ENCODE data around the gene SLC35F4. TPM values are rescaled to one million over a fixed set of nuclear protein-coding genes. Genes with fewer than 3 reads are reported as not detected.

SLC35F4 gene
- polyA plus RNA-seq, 1 donor (not counting 4 experiments of a cell fraction or from before 2014, with no cell fraction given) = not detected

DNA sequence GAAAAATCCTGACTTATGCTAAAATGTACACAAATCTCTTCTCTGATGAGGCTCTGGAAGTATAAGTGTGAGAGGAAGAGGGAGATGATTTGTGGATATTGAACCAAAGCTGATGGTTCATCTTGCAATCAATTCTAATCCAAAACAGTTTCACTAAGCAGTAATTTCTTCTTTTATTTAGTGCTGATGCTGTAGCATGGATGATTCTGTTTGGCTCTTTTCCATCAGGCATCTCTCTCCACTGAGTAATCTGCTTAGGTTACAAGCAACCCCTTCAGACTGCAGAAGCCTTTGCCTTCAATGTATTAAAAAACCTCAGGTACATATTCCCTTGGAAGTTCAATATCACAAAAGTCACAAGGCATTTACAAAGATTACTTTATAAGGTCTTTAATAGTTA is 213.1 kb downstream of the SLC35F4 start:
- H4K20me1 ChIP-seq (ENCODE audit: control insufficient read depth, extremely low read depth, insufficient read depth, low read length) = no peaks in the 10 kb centered on the region
- FAIRE-seq (no peak), DNase-seq (ENCODE audit: low read depth, low spot score) (no peak)
- no peaks in the 10 kb centered on the region for H3K36me3 ChIP-seq (ENCODE audit: control insufficient read depth in 2 of 2, extremely low read depth in 1 of 2, insufficient read depth in 2 of 2, low read length in 2 of 2)
- H3K4me3 ChIP-seq (ENCODE audit: control insufficient read depth in 2 of 3, extremely low read depth in 1 of 3, insufficient read depth in 2 of 3, low read depth in 1 of 3, low read length in 3 of 3) = no peak overlapping the region
- no peaks in the 10 kb centered on the region for H3K27me3 ChIP-seq (ENCODE audit: control insufficient read depth, extremely low read depth, insufficient read depth, low read length)
- no peak overlapping the region for H3K4me2 ChIP-seq (ENCODE audit: control insufficient read depth, extremely low read depth, insufficient read depth, low read depth, low read length)
- H3K4me1 ChIP-seq (ENCODE audit: control insufficient read depth, extremely low read depth, insufficient read depth, low read length) = peaks cover 13% of the 10 kb centered on the region
- no peak overlapping the region for H3K9ac ChIP-seq (ENCODE audit: control insufficient read depth, extremely low read depth, insufficient read depth, low read length)
- H3K27ac ChIP-seq (ENCODE audit: control insufficient read depth, insufficient read depth, low read length) = no peak overlapping the region
- H3K9me1 ChIP-seq (ENCODE audit: control insufficient read depth, extremely low read depth, insufficient read depth, low read length) = no peaks in the 10 kb centered on the region
- H3K9me3 ChIP-seq (ENCODE audit: control insufficient read depth, low read depth, low read length) = no peaks in the 10 kb centered on the region
- H2AFZ ChIP-seq (ENCODE audit: control insufficient read depth, low read length) = no peak overlapping the region
- TF ChIP-seq, protein P1, sequence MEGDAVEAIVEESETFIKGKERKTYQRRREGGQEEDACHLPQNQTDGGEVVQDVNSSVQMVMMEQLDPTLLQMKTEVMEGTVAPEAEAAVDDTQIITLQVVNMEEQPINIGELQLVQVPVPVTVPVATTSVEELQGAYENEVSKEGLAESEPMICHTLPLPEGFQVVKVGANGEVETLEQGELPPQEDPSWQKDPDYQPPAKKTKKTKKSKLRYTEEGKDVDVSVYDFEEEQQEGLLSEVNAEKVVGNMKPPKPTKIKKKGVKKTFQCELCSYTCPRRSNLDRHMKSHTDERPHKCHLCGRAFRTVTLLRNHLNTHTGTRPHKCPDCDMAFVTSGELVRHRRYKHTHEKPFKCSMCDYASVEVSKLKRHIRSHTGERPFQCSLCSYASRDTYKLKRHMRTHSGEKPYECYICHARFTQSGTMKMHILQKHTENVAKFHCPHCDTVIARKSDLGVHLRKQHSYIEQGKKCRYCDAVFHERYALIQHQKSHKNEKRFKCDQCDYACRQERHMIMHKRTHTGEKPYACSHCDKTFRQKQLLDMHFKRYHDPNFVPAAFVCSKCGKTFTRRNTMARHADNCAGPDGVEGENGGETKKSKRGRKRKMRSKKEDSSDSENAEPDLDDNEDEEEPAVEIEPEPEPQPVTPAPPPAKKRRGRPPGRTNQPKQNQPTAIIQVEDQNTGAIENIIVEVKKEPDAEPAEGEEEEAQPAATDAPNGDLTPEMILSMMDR (optimal IDR thresholded peaks at IDR 0.05 in 1 of 3, IDR thresholded peaks at IDR 0.05 in 1 of 3, conservative IDR thresholded peaks at IDR 0.05 in 1 of 3; ENCODE audit: extremely low read depth in 1 of 3, insufficient read depth in 2 of 3, low read length in 3 of 3) = no peak
- TF ChIP-seq EZH2 (IDR thresholded peaks at IDR 0.05; ENCODE audit: low read length) = no peak
- no peaks in the 10 kb centered on the region for H3K79me2 ChIP-seq (ENCODE audit: control insufficient read depth, insufficient read depth, low read length)
- dilution Hi-C loops (cut with MboI; ENCODE audit: extremely low pct_ligation_motif_present, low sequenced_read_pairs) = no loop called here

DNA sequence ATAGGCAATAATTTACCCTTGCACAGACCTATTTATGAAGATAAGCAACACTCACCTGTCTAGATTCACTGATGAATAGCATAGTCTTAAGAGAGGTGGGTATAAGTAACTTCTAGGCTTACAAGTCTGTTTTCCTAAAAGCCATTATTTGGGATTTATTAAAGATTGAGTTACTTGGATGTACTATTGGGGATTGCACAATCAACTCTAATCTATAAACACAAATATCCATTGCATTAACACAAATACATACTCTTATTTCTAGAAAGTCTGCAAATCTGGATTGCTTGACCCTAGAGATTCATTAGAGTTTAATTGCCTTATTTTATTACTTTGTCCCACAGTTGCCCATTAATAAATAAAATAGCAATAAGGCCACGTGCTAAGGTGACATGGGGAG is 224.1 kb downstream of the SLC35F4 start:
- DNase-seq (ENCODE audit: low read depth, low spot score) (no peak), FAIRE-seq (no peak)
- H3K9me1 ChIP-seq (ENCODE audit: control insufficient read depth, extremely low read depth, insufficient read depth, low read length) = no peaks in the 10 kb centered on the region
- H3K36me3 ChIP-seq (ENCODE audit: control insufficient read depth in 2 of 2, extremely low read depth in 1 of 2, insufficient read depth in 2 of 2, low read length in 2 of 2) = no peaks in the 10 kb centered on the region
- H2AFZ ChIP-seq (ENCODE audit: control insufficient read depth, low read length) = no peak overlapping the region
- no peaks in the 10 kb centered on the region for H4K20me1 ChIP-seq (ENCODE audit: control insufficient read depth, extremely low read depth, insufficient read depth, low read length)
- H3K4me1 ChIP-seq (ENCODE audit: control insufficient read depth, extremely low read depth, insufficient read depth, low read length) = no peaks in the 10 kb centered on the region
- no peaks in the 10 kb centered on the region for H3K27me3 ChIP-seq (ENCODE audit: control insufficient read depth, extremely low read depth, insufficient read depth, low read length)
- no peaks in the 10 kb centered on the region for H3K79me2 ChIP-seq (ENCODE audit: control insufficient read depth, insufficient read depth, low read length)
- no peak overlapping the region for H3K9ac ChIP-seq (ENCODE audit: control insufficient read depth, extremely low read depth, insufficient read depth, low read length)
- H3K9me3 ChIP-seq (ENCODE audit: control insufficient read depth, low read depth, low read length) = no peaks in the 10 kb centered on the region
- no peak overlapping the region for H3K4me3 ChIP-seq (ENCODE audit: control insufficient read depth in 2 of 3, extremely low read depth in 1 of 3, insufficient read depth in 2 of 3, low read depth in 1 of 3, low read length in 3 of 3)
- dilution Hi-C loops (cut with MboI; ENCODE audit: extremely low pct_ligation_motif_present, low sequenced_read_pairs) = no loop called here
- no peak overlapping the region for H3K4me2 ChIP-seq (ENCODE audit: control insufficient read depth, extremely low read depth, insufficient read depth, low read depth, low read length)
- no peak for TF ChIP-seq EZH2 (IDR thresholded peaks at IDR 0.05; ENCODE audit: low read length)
- TF ChIP-seq, protein P1 (optimal IDR thresholded peaks at IDR 0.05 in 1 of 3, IDR thresholded peaks at IDR 0.05 in 1 of 3, conservative IDR thresholded peaks at IDR 0.05 in 1 of 3; ENCODE audit: extremely low read depth in 1 of 3, insufficient read depth in 2 of 3, low read length in 3 of 3) = no peak
- no peak overlapping the region for H3K27ac ChIP-seq (ENCODE audit: control insufficient read depth, insufficient read depth, low read length)
